ENCODE measurements around the gene COG3.
A peak's percentile ranks its signal among the peaks of the same experiment; 100 is the strongest.

COG3 gene

GRCh38 chr13:45508776-45509175 lies 44.0 kb downstream of the COG3 start:
- DNase-seq = no peak

GRCh38 chr13:45510672-45511071 lies 45.9 kb downstream of the COG3 start:
- peak in 1 of 2 experiments; percentile 24 for DNase-seq

GRCh38 chr13:45511310-45512097 lies 46.8 kb downstream of the COG3 start:
- peak; percentile 41 to 70 for DNase-seq

- DNase-seq = no peak
Measured at GRCh38 chr13:45512098-45512496, 47.4 kb downstream of the COG3 start.

- no peak for DNase-seq
Measured at GRCh38 chr13:45516757-45517156, 52.0 kb downstream of the COG3 start.

GRCh38 chr13:45518525-45519245 lies 53.9 kb downstream of the COG3 start:
- DNase-seq = no peak

GRCh38 chr13:45519493-45519892 lies 54.8 kb downstream of the COG3 start:
- DNase-seq = no peak

- DNase-seq = no peak
Measured at GRCh38 chr13:45521297-45521696, 56.6 kb downstream of the COG3 start.

- DNase-seq = no peak
Measured at GRCh38 chr13:45522571-45522970, 57.8 kb downstream of the COG3 start.

GRCh38 chr13:45527699-45528462 lies 63.1 kb downstream of the COG3 start:
- DNase-seq = no peak

- DNase-seq = no peak
Measured at GRCh38 chr13:45529758-45530157, 65.0 kb downstream of the COG3 start.

GRCh38 chr13:45534604-45535003 lies 69.9 kb downstream of the COG3 start:
- no peak for DNase-seq

GRCh38 chr13:45536224-45536623 lies 71.5 kb downstream of the COG3 start:
- DNase-seq = no peak

GRCh38 chr13:45537516-45537915 lies 72.8 kb downstream of the COG3 start:
- peak in 1 of 2 experiments; percentile 26 for DNase-seq

GRCh38 chr13:45538382-45538781 lies 73.6 kb downstream of the COG3 start:
- no peak for DNase-seq

- DNase-seq = no peak
Measured at GRCh38 chr13:45540195-45540594, 75.5 kb downstream of the COG3 start.

GRCh38 chr13:45540864-45541263 lies 76.1 kb downstream of the COG3 start:
- DNase-seq = no peak

GRCh38 chr13:45541806-45542205 lies 77.1 kb downstream of the COG3 start:
- DNase-seq = peak in 1 of 2 experiments; percentile 53

GRCh38 chr13:45542391-45542790 lies 77.7 kb downstream of the COG3 start:
- no peak for DNase-seq

GRCh38 chr13:45542878-45543277 lies 78.1 kb downstream of the COG3 start:
- peak; percentile 31 to 55 for DNase-seq

GRCh38 chr13:45544520-45544919 lies 79.8 kb downstream of the COG3 start:
- DNase-seq = no peak

GRCh38 chr13:45545686-45546409 lies 81.1 kb downstream of the COG3 start:
- DNase-seq = no peak

GRCh38 chr13:45546410-45546765 lies 81.6 kb downstream of the COG3 start:
- DNase-seq = no peak

Data from NCI-H524 (cell line).